HG02642 (cell line): Measurements from ENCODE around the gene CD69.
"Not testable (repeated sequence)": the region's sequence is repeated elsewhere in the genome, so short reads cannot be mapped to it uniquely, and the experiment has no call there.

Experiments
- ATAC-seq: cut with Tn5 transposase; IDR thresholded peaks from one replicate; pipeline ENCODE4 v1.9.1; 2021; ENCODE audit warnings: mild to moderate bottlenecking; ENCODE audit not compliant: unreplicated experiment, poor library complexity

CD69 gene

DNA sequence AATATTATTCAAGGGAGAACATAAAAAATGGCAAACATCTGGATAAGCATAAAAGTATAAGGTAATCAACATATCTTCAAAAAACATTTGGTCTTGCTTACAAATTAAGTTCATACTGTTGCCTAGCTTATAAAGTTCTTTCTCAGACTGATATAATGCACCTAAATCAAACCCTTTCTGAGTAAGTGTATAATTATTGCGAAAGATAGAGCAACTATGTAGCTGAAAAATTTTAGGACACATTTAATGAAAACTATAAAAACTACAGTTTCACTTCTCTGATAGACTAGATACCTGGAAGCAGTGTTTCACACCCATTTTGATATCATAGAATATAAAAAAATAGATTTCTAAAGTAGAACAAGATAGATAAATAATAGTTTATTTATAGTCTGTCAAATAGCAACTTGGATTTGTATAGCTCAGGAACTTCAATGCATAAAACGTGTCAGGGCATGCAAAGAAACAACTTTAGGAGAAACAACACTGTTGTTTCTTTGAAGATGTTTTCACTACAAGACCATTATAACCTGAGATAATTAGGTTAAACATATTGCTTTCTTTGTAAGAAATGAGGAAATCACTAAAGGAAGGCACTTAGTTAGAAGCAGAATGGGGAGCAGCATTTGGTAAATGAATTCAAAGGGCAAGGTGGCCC is 35.4 kb downstream of the CD69 start:
- ATAC-seq: no peak

DNA sequence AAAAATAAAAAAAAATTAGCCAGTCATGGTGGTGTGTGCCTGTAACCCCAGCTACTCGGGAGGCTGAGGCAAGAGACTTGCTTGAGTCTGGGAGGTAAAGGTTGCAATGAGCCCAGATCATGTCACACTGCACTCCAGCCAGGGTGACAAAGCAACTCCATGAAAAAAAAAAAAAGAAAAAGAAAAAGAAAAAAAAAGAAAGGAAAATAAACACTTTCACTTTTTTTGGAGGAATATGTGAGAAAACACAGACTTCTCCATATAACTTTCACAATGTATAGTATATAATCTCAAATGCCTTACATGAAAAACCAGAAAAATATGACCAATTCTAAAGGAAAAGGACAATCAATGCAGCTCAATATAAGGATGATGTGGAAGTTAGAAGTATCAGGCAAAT is 36.7 kb downstream of the CD69 start:
- ATAC-seq: no peak

DNA sequence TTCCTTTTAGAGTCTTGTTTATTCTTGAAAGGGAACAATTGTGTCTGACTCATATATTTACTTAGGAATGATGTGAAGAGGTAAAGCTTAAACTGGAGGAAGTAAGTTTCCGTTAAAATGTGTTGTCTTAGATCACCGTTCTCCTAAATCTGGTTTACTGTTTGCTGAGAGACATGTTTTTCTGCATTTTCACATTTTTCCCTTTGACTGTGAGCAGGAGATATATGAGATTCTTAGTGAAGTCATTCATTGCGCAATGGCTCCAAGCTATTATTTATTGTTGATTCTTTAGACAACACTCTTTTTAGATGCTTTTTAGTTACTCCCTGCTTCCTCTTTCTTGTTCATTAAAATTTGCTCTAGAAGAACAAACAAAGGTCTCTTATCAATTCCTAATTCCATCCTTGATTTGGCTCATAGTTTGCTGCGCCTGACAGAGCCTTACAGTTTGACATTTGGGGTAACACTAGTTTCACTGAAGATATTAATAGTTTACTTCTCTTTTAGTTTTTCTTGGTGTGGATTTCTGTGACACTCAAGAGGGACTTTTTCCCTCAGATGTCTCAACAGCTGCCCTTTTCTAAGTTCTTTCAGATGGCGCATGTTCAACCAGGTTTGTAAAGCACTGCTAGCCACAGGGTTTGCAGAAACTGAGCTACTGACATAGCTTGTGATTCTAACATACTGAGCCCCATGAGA is 39.2 kb downstream of the CD69 start:
- peak; percentile 60 for ATAC-seq

DNA sequence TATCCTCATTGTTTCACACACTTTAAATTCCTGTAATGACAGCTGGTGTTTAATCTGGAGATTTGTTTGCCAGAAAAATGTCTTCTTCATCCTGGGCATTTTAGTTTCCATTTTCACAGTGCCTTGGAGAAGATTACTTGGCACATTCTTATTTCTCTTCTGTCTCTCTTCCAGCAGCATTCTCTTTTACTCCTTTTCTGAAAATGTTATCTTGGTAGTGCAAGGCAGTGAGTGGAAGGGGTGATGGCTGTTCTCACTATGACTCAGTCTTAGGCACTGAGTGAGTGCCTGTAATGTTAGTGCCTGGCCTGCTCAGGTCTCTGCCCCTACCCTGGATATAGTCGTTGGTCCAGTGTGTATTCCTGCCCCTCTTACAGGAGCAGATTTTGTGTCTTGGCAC is 40.9 kb downstream of the CD69 start:
- no peak for ATAC-seq

DNA sequence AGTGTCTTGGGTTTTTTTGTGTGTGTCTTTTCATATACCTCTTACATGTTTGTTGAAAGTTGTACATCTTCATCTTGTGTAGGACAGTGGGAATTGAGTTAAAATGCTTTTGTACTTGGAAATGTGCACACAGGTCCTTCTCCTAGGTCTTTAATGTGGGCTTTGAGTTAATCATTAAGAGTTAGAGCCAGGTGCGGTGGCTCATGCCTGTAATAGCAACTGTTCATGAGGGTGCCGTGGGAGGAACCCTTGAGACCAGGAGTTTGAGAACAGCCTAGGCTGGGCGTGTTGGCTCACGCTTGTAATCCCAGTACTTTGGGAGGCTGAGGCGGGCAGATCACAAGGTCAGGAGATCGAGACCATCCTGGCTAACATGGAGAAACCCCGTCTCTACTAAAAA is 41.7 kb downstream of the CD69 start:
- no peak for ATAC-seq

DNA sequence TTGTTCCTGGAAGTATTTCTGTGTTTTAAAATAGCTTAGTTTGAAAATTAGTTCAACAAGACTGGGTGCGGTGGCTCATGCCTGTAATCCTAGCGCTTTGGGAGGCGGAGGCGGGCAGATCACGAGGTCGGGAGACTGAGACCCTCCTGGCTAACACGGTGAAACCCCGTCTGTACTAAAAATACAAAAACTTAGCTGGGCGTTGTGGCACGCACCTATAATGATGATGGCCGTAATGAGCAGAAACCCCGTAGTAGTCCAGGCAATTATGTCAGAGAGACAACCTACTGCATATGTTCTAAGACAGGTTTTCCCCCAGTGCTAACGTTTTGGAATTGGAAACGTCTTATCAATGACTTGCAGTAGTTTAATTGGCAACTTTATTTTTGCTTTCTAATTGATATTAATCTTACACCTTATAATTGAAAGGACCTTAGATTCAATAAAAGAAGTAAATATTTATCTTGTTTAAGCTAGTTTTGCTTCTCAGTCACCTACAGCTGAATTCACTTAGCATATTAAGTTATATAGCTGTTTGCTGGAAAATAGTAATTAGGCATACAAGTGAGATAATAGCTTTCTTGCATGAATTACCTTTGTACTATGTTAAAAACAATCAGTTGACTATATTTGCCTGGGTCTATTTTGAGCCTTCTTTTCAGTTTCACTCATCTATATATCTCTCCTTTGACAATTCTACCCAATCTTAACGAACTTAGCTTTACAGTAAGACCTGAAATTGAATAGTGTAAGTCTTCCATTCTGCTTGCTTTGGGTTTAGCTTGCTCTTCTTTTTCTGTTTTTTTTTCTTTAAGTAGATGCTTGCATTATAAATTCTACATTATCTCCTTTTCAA is 43.4 kb downstream of the CD69 start:
- ATAC-seq: peak; percentile 25

DNA sequence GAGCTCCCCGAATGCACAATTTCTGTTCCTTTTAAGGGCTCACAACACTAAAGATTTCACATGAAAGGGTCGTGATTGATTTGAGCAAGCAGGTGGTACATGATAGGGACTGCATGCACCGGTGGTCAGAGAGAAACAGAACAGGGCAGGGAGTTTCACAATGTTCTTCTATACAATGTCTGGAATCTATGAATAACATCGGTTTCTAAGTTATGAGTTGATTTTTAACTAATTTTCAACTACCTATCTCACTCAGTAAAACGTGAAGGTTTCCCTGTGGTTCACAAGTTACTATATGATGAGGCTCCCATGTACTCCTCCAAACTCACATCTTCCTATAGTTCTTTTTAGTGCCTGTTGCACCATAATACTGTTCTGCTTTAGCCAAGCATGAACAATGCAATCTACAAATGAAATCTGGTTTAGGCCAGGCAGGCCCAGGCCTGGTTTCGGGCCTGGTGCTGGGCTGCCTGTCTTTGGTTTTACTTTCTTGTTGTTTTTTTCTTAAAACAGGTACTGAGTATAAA is 47.6 kb downstream of the CD69 start:
- peak; percentile 74 for ATAC-seq

DNA sequence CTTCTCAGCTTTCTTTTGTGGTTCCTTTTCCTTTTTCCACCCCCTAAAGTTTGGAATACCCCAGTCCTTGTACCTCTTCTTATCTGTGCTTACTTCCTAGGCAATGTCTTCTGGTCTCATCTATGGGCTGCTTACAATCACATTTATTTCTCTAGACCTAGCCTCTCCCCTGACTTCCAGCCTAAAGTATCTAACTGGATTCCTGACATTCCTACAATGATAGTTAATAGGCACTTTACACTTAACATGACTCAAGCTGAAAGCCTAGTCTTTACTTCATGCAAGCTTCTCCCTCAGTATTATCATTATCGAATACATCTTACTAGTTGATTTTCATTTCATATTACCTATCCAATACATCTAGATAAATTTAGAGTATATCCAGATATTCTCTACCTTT is 49.0 kb downstream of the CD69 start:
- ATAC-seq: no peak

DNA sequence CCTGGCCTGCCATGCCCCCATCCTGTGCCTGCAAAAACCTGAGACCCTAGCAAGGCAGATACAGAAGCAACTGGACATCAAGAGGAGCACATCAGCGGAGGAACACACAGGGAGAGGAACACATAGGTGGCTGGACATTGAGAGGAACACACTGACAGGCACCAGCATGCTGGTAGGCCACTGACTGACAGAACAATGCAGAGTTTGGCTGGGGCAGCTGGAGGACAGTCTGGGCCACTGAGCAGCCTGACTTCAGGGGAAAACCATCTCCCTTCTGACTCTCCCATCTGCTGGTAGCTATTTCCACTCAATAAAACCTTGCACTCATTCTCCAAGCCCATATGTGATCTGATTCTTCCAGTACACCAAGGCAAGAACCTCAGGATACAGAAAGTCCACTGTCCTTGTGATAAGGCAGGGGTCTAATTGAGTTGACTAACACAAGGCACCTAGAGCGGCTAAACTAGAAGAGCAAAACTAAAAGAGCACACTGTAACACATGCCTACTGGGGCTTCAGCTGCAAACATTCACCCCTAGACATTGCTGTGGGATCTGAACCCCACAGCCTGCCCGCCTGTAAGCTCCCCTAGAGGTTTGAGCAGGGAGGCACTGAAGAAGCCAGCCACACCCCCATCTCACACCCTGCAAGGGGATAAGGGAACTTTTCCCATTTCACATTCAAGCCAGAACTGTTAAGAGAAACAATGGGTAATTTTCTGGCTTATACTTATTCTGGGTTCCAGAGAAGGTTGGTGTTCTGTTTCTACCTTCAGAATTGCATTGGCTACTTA is 49.9 kb downstream of the CD69 start:
- no peak for ATAC-seq

DNA sequence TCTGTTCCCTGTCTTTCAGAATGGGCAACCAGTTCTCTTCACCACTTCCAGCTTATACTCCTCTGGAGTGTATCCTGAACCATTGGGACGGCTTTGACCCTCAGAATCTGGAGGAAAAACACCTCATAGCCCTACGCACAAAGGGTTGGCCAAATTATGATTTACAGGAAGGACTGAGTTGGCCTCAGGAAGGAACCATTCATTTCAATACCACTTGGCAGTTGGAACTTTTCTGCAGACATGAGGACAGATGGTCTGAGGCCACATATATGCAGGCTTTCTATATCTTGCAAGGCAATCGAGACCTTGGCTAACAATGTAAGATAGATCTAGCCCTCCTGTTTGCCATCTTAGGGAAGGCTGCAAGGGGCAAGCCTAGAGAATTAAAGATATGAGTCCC is 51.8 kb downstream of the CD69 start:
- no peak for ATAC-seq

DNA sequence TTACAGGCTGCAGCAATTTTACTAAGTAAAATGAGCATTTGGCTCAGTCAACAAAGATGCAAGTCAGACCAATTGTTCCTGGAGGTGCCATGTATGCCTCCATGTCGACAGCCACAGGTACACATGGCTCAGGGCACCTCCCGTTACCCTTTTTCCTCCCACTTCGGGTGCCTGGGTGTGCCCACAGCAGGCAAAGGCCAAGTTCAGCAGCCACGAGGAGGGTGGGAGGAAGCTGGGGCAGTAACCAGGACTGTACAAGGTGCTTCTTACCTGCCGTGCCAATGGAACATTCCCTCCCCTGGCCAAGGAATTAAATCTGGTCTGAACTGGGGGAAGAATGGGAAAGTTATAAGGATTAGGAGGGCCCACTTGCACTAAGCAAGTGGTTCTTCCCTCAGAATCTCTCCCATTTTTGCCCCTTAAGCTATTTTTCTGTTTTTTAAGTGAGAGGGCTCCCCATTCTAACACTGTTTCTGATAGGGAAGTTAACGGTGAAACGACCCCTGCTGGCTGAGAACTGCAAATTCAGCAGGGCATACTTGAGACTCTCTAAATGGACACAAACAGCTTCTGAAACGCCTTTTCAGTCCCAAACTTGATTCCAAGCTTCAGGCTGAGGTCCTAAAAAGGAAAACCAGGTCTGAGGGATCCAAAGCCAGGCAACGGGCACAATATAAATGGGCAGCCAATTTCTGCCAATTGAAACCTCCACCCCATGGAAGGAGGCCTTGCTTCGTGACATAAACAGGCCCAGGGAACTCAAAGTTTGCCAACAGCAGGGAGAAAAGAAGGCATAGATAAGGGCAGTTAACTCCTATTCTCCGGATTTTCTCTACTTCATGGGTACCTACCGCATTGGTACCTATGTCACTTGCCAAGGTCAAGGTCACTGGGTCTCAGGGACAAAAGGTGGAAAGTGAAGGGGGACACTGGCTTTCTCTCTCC is 52.6 kb downstream of the CD69 start:
- ATAC-seq: peak; percentile 34

DNA sequence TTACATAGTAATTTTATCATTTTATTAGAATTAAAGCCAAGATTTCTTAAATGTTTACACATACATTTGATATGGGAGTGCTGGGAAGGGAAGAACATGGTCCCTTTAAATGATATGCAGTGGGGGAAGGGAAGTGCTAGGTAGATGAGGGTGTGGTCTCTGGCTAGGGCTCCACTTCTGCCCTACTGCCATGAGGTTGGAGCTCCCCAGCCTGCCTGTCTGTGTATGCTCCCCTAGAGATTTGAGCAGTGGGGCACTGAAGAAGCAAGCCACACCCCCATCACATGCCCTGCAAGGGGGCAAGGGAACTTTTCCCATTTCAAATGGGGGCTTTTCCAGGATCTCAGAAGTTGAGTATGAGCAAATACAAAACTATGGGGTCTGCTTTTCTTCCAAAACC is 53.3 kb downstream of the CD69 start:
- no peak for ATAC-seq

DNA sequence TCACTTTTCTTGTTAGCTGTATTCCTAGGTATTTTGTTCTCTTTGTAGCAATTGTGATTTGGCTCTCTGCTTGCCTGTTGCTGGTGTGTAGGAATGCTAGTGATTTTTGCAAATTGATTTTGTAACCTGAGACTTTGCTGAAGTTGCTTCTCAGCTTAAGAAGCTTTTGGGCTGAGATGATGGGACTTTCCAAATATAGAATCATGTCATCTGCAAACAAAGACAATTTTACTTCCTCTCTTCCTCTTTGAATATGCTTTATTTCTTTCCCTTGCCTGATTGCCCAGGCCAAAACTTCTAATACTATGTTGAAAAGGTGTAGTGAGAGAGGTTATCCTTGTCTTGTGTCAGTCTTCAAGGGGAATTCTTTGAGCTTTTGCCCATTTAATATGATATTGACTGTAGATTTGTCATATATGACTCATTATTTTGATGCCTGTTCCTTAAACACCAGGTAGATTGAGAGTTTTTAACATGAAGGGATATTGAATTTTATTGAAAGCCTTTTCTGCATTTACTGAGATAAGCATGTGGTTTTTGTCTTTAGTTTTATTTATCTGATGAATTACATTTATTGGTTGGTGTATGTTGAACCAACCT is 54.5 kb downstream of the CD69 start:
- ATAC-seq: no peak

DNA sequence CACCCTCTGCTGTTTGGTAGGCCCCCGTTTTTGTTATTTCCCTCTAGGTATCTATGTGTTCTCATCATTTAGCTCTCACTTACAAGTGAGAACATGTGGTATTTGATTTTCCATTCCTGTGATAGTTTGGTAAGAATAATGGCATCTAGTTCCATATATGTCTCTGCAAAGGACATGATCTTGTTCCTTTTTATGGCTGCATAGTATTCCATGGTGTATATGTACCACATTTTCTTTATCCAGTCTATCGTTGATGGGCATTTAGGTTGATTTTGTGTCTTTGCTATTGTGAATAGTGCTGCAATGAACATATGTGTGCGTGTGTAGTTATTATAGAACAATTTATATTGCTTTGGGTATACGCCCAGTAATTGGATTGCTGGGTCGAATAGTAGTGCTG is 56.1 kb downstream of the CD69 start:
- not testable (repeated sequence) for ATAC-seq
